Vagina (tissue), 2 donors: ENCODE results near the gene CUX1.

Source experiments
- CTCF ChIP-seq, 3 experiments: fragments of 450-650 bp in 2 of 3; fragments of 200-600 bp in 1 of 3; sonication (generic) in 1 of 3; IDR thresholded peaks; one replicate each; pipeline ENCODE4 v1.5.1; 2017 to 2019; ENCODE audit warnings: antibody characterized with exemption in 3 of 3, mild to moderate bottlenecking in 2 of 3, moderate library complexity in 2 of 3
- POLR2A ChIP-seq, 2 donors: fragments of 450-650 bp; IDR thresholded peaks; one replicate each; pipeline ENCODE4 v1.6.1; 2017; ENCODE audit warnings: antibody characterized with exemption in 2 of 2, mild to moderate bottlenecking in 2 of 2, moderate library complexity in 2 of 2
- POLR2AphosphoS5 ChIP-seq, 2 donors: sonication (generic); formaldehyde crosslinking; IDR thresholded peaks; one replicate each; pipeline ENCODE4 v1.9.0; 2017; ENCODE audit warnings: antibody characterized with exemption in 2 of 2, mild to moderate bottlenecking in 2 of 2, low read depth in 1 of 2; ENCODE audit not compliant: insufficient read depth in 1 of 2

- no peak for TF ChIP-seq CTCF (IDR thresholded peaks at IDR 0.05)
- TF ChIP-seq POLR2A (IDR thresholded peaks at IDR 0.05): no peak
- no peak for TF ChIP-seq POLR2AphosphoS5 (IDR thresholded peaks at IDR 0.05; ENCODE audit: insufficient read depth in 1 of 2, low read depth in 1 of 2)
Observed at GRCh38 chr7:102005933-102006480, 188.6 kb downstream of the CUX1 start.
